HT1080 (cell line): ENCODE measurements around the gene TMEM60. TPM values are rescaled to one million over a fixed set of nuclear protein-coding genes. Genes with fewer than 3 reads are reported as not detected.
A peak's percentile ranks its signal among the peaks of the same experiment; 100 is the strongest.

Experiments used
- DNase-seq: peaks from one replicate; pipeline ENCODE4 v3.0.0-alpha.2; 2015; ENCODE audit warnings: low read depth
- total RNA-seq: library from RNA; depleted of rRNA; stranded (reverse); fragments of >200 nt; shearing (Covaris generic); gene quantifications from 2 replicates; pipeline ENCODE4 v1.2.3, GENCODE V29; 2014; rRNA removed

TMEM60 gene
- total RNA-seq, 1 experiment from 2014 or later: 16.2 TPM

DNA sequence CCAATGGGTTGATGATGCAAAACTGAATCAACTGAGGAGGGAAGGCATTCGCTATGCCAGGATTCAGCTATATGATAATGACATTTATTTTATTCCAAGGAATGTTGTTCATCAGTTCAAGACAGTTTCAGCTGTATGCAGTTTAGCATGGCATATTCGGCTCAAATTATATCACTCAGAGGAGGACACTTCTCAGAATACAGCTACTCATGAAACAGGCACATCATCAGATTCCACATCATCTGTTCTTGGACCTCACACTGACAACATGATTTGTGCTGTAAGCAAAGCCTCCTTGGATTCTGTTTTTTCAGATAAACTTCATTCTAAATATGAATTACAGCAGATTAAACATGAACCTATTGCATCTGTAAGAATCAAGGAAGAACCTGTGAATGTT is 19.7 kb downstream of the TMEM60 start:
- DNase-seq: no peak

DNA sequence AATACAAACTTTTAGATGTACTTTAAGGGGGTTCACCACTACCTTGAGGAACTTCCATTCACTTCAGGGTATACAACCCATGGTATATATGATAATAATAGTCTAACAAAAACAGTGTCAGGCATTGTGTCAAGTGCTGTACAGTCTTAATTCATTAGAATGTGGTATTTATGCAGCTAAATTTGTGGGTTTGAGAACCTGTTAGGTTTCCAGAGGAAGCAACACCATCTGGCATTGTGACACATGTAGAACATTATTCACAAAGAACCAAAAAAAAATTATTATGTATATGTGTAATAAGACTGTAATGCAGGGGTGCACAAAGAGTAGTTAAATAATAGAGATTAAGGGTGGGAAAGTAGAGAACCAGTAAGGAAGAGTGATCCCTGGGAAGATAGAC is 26.3 kb downstream of the TMEM60 start:
- DNase-seq: no peak

DNA sequence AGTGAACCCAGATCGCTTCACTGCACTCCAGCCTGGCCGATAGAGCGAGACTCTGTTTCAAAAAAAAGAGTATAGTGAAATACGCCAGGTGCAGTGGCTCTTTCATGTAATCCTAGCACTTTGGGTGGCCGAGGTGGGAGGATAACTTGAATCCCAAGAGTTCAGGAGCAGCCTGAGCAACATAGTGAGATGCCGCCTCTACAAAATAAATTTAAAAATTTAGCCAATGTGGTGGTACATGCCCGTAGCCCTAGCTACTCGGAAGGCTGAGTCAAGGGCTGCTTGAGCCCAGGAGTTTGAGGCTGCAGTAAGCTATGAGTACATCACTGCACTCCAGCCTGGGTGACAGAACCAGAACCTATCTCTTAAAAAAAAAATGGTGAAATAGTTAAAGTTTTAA is 27.9 kb downstream of the TMEM60 start:
- no peak for DNase-seq

DNA sequence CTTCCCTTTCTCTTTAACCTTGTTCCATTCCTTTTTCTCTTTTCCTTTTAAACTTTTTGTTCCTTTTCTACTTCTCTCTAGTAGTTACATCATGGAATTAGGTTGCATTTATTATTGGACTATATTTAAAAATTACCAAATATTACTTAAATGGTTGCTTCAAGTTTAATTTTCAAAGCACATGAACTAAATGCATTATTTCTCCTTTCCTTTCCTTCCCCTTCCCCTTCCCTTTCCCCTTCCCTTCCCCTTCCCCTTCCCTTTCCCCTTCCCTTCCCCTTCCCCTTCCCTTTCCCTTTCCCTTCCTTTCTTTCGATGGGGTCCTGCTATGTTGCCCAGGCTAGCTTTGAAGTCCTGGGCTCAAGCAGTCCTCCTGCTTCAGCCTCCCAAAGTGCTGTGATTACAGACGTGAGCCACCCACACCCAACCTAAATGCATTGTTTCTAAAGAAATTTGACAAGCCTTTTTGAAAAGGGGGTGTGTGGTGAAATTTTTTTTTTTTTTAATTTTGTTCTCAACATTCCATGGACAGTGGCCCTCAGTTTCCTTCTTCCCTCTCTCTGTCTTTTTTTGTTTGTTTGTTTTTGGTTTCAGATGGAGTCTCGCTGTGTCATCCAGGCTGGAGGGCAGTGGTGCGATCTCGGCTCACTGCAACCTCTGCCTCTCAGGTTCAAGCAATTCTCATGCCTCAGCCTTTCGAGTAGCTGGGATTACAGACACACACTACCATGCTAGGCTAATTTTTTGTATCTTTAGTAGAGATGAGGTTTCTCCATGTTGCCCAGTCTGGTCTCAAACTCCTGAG is 31.2 kb downstream of the TMEM60 start:
- no peak for DNase-seq

DNA sequence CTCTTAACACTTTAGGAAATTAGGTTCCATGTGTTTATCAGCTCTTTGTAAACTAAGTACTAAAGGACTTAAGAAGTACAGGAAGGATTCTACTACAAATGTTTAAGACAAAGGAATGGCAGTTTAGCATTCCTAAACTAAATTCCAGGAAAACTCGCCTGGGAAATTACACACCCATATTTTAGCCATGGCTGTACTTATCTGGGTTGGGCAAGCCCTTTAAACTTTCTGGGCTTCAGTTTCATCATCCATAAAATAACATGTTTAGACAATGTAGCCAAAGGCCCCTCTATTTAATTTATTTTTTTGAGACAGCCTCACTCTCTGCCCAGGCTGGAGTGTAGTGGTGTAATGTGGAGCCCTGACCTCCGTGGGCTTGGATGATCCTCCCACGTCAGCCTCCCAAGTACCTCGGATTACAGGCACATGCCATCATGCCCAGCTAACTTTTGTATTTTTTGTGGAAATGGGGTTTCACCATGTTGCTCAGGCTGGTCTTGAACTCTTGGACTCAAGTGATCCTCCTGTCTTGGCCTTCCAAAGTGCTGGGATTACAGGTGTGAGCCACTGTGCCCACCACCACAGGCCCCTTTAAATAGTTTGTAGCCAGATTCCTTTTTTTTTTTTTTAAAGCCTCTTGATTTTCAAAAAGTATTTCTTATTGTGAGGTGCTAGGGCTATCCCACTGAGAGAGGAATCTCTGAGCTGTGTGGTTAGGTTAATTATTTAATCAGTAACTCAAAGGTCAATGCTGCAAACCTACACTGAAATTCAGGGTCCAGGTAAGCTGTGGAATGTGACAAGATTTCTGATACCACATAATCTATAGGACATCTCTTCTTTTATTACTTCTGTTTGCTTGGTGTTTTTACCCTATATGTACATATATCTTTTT is 32.1 kb downstream of the TMEM60 start:
- DNase-seq: no peak

DNA sequence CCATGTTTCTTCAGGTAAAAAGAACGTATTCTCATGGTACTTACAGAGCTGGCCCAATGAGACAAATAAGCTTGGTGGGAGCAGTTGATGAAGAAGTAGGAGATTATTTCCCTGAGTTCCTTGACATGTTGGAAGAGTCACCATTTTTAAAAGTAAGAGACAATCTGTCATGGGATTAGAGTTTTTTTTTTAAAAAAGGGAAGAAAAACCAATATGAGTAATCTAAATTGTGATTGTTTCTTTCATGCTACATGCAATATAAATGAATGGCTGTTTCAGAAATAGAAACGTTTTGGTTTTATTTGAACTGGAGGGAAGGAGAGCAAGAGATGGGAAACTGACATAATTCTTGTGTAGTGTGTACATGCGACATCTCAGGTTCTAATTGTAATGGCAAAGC is 32.8 kb downstream of the TMEM60 start:
- DNase-seq: no peak

DNA sequence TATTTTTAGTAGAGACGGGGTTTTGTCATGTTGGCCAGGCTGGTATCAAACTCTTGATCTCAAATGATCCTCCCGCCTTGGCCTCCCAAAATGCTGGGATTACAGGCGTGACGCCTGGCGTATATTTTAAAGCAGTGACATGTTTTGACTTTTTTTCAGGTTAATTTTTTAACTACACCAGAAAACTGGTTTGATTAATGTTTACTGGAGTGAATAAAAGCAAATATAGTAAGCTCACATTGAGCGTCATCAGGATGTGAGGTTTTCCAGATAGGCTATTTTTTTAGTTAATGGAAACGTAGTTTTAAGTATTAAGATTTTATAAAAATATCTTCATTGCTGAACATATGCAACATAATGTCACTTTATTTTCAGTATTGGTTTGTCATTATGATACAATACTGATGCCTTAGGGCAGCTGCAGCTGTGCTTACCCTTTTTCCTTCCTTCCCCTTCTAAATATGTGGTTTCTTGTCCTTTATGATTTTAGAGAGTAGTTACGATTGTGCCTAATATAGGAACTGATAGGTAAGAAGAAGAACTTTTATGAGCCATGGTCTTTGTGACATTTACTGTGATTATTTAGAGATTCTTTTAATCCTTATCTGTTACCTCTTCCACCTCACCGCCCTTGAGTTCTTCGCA is 37.3 kb downstream of the TMEM60 start:
- no peak for DNase-seq

DNA sequence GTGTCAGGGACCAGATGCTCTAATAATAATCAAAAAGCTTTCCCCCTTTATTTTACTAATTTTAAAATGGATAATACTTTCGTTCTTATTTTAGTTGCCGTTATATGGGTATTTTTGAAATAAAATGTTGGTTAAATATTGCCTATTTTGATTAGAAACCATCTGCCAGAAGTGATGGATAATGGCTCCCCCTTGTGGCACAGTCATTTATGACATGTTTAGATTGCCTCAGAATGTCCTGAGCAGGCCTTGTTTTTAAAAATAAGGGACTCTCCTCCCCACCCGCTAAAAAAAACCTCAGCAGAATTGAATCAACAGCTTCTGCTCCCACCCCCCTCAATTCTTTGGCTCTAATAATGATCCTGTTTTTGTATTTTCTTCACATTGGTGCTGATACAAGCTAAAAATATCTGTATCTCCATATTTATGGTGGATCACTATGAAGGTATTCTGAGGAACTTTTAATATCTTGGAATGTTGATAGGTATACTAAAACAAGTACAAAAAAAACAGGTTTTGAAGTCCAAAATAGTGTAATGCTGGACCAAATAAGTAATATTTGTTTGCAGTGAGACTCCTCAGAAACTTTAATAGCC is 38.8 kb downstream of the TMEM60 start:
- peak; percentile 46 for DNase-seq

DNA sequence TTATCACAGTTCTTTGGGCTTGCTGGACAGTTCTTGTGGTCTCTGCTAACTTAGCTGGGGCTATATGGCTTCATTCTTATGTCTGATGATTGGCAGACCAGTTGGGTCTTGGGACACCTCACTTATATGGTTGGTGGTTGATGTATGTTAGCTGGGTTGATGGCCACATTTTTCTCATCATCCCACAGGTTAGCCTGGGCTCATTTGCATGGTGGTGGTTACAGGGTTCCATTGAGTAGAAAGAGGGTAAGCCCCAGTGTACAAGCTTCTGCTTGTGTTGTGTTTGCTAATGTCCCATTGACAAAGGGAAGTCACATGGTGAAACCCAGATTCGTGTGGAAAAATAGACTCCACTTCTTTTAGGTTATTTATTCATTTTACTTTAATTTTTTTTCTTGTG is 40.6 kb downstream of the TMEM60 start:
- no peak for DNase-seq

DNA sequence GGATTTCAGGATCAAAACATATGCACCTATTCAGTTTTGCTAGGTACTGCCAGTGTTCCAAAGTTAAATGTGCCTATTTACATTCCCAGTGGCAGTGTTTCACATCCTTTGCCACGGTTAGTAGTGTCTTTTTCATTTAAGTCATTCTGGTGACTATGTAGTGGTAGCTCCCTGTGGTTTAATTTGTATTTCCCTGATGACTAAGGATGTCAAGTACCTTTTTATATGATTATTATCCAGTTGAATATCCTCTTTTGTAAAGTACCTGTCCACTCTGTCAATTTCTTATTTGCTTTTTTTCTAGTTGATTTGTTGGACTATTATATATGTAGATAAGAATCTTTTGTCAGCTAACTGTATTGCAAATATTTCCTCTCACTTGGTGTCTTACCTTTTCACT is 45.1 kb downstream of the TMEM60 start:
- DNase-seq: peak; percentile 8

DNA sequence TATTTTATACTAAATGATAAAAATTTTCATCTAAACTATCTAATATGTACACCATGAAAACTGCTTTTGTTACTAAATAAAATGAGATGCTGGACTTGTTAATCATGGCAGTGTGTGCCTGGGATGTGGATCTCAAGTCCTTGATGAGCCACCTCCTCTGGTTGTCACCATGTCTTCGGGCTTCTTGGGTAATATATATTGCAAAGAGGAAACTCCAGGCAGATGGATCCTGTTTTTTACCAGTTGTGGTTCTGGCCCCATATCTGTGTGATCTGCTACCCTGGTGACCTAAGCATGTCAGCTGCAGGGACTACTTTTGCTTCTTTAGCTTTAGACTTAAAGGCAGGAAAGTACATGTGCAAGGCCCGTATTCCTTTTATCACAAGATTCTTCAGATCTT is 46.2 kb downstream of the TMEM60 start:
- DNase-seq: no peak

DNA sequence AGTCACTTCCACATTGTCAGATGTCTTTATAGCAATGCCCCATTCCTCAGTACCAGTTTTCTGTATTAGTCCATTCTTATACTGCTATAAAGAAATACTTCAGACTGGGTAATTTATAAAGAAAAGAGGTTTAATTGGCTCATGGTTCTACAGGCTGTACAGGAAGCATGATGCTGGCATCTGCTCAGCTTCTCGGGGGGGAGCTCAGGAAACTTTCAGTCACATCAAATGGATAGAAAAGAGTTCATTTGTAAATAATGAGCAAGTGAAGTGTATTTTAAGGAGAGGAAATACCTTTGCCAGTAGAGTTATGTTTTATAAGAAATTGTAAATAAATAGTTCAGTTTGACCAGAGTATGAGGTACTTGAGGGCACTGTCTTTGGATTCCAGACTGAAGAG is 50.5 kb downstream of the TMEM60 start:
- DNase-seq: no peak

DNA sequence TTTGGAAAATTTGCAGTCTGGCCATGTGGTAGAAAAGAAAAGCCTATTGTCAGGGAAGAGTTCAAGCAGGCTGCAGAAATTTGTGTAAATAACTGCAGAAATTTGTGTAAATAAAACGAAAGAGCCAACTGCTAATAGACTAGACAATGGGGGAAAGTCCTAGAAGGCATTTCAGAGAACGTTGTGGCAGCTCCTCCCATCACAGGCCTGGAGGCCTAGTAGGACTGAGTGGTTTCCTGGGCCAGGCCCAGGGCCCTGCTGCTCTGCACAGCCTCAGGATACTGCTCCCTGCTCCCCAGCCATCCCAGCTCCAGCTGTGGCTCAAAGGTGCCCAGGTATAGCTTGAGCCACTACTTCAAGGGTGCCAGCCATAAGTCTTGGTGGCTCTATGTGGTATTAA is 51.1 kb downstream of the TMEM60 start:
- DNase-seq: no peak

DNA sequence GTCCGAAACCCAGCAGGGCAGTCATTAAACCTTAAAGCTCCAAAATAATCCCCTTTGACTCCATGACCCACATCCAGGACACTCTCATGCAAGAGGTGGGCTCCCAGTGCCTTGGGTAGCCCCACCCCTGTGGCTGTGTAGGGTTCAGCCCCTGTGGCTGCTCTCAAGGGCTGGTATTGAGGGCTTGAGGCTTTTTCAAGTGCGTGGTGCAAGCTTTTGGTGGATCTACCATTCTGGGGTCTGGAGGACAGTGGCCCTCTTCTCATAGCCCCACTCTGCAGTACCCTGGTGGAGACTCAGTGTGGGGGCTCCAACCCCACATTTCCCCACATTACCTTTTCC is 51.4 kb downstream of the TMEM60 start:
- no peak for DNase-seq

DNA sequence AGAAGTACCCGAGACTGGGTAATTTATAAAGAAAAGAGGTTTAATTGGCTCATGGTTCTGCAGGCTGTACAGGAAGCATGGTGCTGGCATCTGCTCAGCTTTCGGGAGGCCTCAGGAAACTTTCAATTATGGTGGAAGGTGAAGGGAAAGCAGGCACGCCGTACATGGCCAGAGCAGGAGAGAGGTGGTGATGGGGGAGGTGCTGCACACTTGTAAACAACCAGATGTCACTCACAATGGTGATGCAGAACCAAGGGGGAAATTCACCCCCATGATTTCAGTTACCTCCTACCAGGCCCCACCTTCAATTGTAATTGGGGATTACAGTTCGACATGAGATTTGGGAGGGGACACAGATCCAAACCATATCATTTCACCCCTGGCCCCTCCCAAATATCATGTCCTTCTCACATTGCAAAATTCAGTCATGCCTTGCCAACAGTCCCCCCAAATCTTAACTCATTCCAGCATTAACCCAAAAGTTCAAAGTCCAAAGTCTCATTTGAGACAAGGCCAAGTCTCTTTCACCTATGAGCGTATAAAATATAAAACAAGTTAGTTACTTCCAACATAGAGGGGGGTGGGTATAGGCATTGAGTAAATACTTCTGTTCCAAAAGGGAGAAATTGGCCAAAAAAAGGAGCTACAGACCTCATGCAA is 51.9 kb downstream of the TMEM60 start:
- no peak for DNase-seq

DNA sequence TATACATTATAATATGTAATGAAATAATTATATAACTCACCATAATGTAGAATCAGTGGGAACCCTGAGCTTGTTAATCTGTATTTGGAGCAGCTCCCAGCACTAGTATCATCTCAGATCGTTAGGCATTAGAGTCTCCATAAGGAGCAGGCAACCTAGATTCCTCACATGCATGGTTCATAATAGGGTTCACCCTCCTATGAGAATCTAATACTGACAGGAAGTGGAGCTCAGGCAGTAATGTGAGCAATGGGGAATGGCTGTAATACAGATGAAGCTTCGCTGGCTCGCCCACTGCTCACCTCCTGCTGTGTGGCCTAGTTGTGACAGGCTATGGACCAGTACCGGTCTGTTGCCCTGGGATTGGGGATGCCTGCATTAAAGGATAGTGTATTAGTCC is 52.5 kb downstream of the TMEM60 start:
- DNase-seq: no peak

Other genes with a start within 250 kb of the TMEM60 start
- 16.5 and 17.8 TPM in 2 replicates for gene RSBN1L, start 102.0 kb downstream of the TMEM60 start, total RNA-seq
- 16.5 and 18.0 TPM in 2 replicates for gene PHTF2, start 339 bp upstream of the TMEM60 start, total RNA-seq